HepG2 (cell line): ENCODE measurements around the gene FAM171A2. TPM values are rescaled to one million over a fixed set of nuclear protein-coding genes. Genes with fewer than 3 reads are reported as not detected.

Experiments
- DNMT1 ChIP-seq: sonication (generic); formaldehyde crosslinking; IDR thresholded peaks from 2 replicates; pipeline ENCODE4 v1.5.1; 2020; ENCODE audit warnings: mild to moderate bottlenecking, missing genetic modification reagents
- KDM2A ChIP-seq: sonication (generic); formaldehyde crosslinking; IDR thresholded peaks from 2 replicates; pipeline ENCODE4 v1.4.0; 2020; ENCODE audit warnings: low read depth, missing genetic modification reagents, borderline replicate concordance
- KLF11 ChIP-seq: IDR thresholded peaks from 2 replicates; pipeline ENCODE4 v1.6.1; 2016; ENCODE audit warnings: missing compliant biosample characterization
- LCORL ChIP-seq, 2 experiments: fragments of 450-650 bp in 1 of 2; sonication (generic) in 1 of 2; formaldehyde crosslinking in 1 of 2; IDR thresholded peaks; 2 replicates each; pipeline versions ENCODE4 v1.5.0 to v1.6.1; 2017 to 2020; ENCODE audit warnings: antibody characterized with exemption in 1 of 2, missing genetic modification reagents in 1 of 2
- MYC ChIP-seq: sonication (generic); formaldehyde crosslinking; IDR thresholded peaks from 2 replicates; pipeline ENCODE4 v1.9.0; 2021; ENCODE audit warnings: missing genetic modification reagents, borderline replicate concordance
- PITX1 ChIP-seq: sonication (generic); formaldehyde crosslinking; IDR thresholded peaks from 2 replicates; pipeline ENCODE4 v1.5.1; 2020; ENCODE audit warnings: mild to moderate bottlenecking, missing genetic modification reagents
- SNAI1 ChIP-seq: sonication (generic); formaldehyde crosslinking; IDR thresholded peaks from 2 replicates; pipeline ENCODE4 v1.5.0; 2020; ENCODE audit warnings: mild to moderate bottlenecking, missing genetic modification reagents, borderline replicate concordance
- ZFP37 ChIP-seq: sonication (generic); formaldehyde crosslinking; IDR thresholded peaks from 2 replicates; pipeline ENCODE4 v1.4.0; 2020; ENCODE audit warnings: missing genetic modification reagents, borderline replicate concordance
- ZNF558 ChIP-seq: sonication (generic); formaldehyde crosslinking; IDR thresholded peaks from 2 replicates; pipeline ENCODE4 v1.9.0; 2022; ENCODE audit warnings: mild to moderate bottlenecking, missing genetic modification reagents, borderline replicate concordance
- ZNF776 ChIP-seq: sonication (generic); formaldehyde crosslinking; IDR thresholded peaks from 2 replicates; pipeline ENCODE4 v1.4.0; 2020; ENCODE audit warnings: mild to moderate bottlenecking, missing genetic modification reagents
- ZNF788 ChIP-seq: sonication (generic); formaldehyde crosslinking; IDR thresholded peaks from 2 replicates; pipeline ENCODE4 v1.5.0; 2020; ENCODE audit warnings: mild to moderate bottlenecking, missing genetic modification reagents, borderline replicate concordance
- ZNF839 ChIP-seq: sonication (generic); formaldehyde crosslinking; IDR thresholded peaks from 2 replicates; pipeline ENCODE4 v1.4.0; 2020; ENCODE audit warnings: missing genetic modification reagents, mild to moderate bottlenecking, borderline replicate concordance
- polyA plus RNA-seq, 8 experiments: library from polyadenylated mRNA; depleted of rRNA in 3 of 8; stranded (reverse) in 7 of 8; unstranded in 1 of 8; fragments of >200 nt; fragmentation: Illumina TruSeq in 4 of 8; extraction: Trizol in 4 of 8; gene quantifications; 2 replicates each; pipeline versions ENCODE4 v1.2.1 to v1.2.3, GENCODE V29; 2011 to 2016; ENCODE audit warnings: low read depth in 4 of 8, missing spikeins in 1 of 8, mixed read lengths in 1 of 8; ENCODE audit not compliant: insufficient read depth in 1 of 8
- total RNA-seq, 5 experiments: library from RNA; depleted of rRNA; stranded (reverse); fragments of >200 nt; fragmentation: Illumina TruSeq; extraction: Trizol; gene quantifications; 2 replicates each; pipeline ENCODE4 v1.2.3, GENCODE V29; 2016; ENCODE audit warnings: low read depth in 1 of 5
- TF ChIP-seq, protein P1 (sequence below): sonication (generic); formaldehyde crosslinking; IDR thresholded peaks from 2 replicates; pipeline ENCODE4 v1.4.0; 2020; ENCODE audit warnings: missing genetic modification reagents
- TF ChIP-seq, protein P2 (sequence below): IDR thresholded peaks from 2 replicates; pipeline ENCODE4 v1.6.1; 2016
- TF ChIP-seq, protein P3 (sequence below): sonication (generic); formaldehyde crosslinking; IDR thresholded peaks from 2 replicates; pipeline ENCODE4; 2020; ENCODE audit warnings: missing genetic modification reagents, mild to moderate bottlenecking, borderline replicate concordance
- TF ChIP-seq, protein P4 (sequence below): sonication (generic); formaldehyde crosslinking; IDR thresholded peaks from 2 replicates; pipeline ENCODE4 v1.5.0; 2020; ENCODE audit warnings: mild to moderate bottlenecking, missing genetic modification reagents
- TF ChIP-seq, protein P5 (sequence below): sonication (generic); formaldehyde crosslinking; IDR thresholded peaks from 2 replicates; pipeline ENCODE4 v1.4.0; 2020; ENCODE audit warnings: mild to moderate bottlenecking, low read depth, missing genetic modification reagents

The FAM171A2 gene
- total and polyA plus RNA-seq, 2 of the 13 experiments (the other 11 are each of a cell fraction or from before 2014, with no cell fraction given) = 1.8 to 3.6 TPM

DNA sequence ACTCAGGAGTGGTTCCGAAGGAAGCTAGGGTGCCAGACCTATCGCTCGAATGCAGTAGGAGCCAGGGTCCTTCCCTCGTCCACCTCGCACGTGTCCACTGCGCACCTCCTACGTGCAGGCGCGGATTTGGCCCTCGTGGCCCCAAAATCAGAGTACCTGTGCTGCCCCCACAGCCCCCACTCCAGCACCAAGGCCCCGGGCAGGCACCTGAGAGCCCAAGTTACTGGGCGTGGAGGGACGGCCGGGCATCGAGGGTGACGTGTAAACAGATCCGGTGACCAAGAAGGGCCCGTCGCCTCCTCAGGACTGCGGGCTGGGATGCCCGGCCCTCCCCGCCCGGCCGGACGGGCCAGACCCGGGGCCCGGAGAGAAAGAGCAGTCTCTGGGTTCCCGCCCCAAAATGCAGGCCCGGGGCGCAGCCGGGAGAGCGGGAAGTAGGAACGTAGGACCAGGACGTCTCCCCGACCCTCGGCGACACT is 39.5 kb downstream of the FAM171A2 start (continued):
- TF ChIP-seq, protein P1, sequence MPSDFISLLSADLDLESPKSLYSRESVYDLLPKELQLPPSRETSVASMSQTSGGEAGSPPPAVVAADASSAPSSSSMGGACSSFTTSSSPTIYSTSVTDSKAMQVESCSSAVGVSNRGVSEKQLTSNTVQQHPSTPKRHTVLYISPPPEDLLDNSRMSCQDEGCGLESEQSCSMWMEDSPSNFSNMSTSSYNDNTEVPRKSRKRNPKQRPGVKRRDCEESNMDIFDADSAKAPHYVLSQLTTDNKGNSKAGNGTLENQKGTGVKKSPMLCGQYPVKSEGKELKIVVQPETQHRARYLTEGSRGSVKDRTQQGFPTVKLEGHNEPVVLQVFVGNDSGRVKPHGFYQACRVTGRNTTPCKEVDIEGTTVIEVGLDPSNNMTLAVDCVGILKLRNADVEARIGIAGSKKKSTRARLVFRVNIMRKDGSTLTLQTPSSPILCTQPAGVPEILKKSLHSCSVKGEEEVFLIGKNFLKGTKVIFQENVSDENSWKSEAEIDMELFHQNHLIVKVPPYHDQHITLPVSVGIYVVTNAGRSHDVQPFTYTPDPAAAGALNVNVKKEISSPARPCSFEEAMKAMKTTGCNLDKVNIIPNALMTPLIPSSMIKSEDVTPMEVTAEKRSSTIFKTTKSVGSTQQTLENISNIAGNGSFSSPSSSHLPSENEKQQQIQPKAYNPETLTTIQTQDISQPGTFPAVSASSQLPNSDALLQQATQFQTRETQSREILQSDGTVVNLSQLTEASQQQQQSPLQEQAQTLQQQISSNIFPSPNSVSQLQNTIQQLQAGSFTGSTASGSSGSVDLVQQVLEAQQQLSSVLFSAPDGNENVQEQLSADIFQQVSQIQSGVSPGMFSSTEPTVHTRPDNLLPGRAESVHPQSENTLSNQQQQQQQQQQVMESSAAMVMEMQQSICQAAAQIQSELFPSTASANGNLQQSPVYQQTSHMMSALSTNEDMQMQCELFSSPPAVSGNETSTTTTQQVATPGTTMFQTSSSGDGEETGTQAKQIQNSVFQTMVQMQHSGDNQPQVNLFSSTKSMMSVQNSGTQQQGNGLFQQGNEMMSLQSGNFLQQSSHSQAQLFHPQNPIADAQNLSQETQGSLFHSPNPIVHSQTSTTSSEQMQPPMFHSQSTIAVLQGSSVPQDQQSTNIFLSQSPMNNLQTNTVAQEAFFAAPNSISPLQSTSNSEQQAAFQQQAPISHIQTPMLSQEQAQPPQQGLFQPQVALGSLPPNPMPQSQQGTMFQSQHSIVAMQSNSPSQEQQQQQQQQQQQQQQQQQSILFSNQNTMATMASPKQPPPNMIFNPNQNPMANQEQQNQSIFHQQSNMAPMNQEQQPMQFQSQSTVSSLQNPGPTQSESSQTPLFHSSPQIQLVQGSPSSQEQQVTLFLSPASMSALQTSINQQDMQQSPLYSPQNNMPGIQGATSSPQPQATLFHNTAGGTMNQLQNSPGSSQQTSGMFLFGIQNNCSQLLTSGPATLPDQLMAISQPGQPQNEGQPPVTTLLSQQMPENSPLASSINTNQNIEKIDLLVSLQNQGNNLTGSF (CRISPR knock-in tag) = peak; percentile 10; the same call in 1 of the 2 replicates
- TF ChIP-seq, protein P2, sequence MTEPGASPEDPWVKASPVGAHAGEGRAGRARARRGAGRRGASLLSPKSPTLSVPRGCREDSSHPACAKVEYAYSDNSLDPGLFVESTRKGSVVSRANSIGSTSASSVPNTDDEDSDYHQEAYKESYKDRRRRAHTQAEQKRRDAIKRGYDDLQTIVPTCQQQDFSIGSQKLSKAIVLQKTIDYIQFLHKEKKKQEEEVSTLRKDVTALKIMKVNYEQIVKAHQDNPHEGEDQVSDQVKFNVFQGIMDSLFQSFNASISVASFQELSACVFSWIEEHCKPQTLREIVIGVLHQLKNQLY (CRISPR knock-in tag) = 0 out of 2 replicates have a peak, but pooled peaks have one; percentile 6
- TF ChIP-seq ZFP37 (CRISPR knock-in tag) (peak; percentile 14; the same call in 1 of the 2 replicates), PITX1 (CRISPR knock-in tag) (0 out of 2 replicates have a peak, but pooled peaks have one; percentile 3), SNAI1 (CRISPR knock-in tag) (no peak), ZNF558 (CRISPR knock-in tag) (peak; percentile 16; the same call in 1 of the 2 replicates), MYC (peak; percentile 39; the same call in 1 of the 2 replicates), ZNF776 (CRISPR knock-in tag) (0 out of 2 replicates have a peak, but pooled peaks have one; percentile 17), ZNF788 (CRISPR knock-in tag) (peak; percentile 74), ZNF839 (CRISPR knock-in tag) (peak; percentile 35; the same call in 1 of the 2 replicates), LCORL (IDR thresholded peaks at IDR 0.05) (no peak), LCORL (CRISPR knock-in tag; IDR thresholded peaks at IDR 0.05) (peak; percentile 83), KLF11 (CRISPR knock-in tag) (0 out of 2 replicates have a peak, but pooled peaks have one; percentile 30), KDM2A (CRISPR knock-in tag) (peak; percentile 17; the same call in 1 of the 2 replicates), DNMT1 (CRISPR knock-in tag) (no peak)
- TF ChIP-seq, protein P3, sequence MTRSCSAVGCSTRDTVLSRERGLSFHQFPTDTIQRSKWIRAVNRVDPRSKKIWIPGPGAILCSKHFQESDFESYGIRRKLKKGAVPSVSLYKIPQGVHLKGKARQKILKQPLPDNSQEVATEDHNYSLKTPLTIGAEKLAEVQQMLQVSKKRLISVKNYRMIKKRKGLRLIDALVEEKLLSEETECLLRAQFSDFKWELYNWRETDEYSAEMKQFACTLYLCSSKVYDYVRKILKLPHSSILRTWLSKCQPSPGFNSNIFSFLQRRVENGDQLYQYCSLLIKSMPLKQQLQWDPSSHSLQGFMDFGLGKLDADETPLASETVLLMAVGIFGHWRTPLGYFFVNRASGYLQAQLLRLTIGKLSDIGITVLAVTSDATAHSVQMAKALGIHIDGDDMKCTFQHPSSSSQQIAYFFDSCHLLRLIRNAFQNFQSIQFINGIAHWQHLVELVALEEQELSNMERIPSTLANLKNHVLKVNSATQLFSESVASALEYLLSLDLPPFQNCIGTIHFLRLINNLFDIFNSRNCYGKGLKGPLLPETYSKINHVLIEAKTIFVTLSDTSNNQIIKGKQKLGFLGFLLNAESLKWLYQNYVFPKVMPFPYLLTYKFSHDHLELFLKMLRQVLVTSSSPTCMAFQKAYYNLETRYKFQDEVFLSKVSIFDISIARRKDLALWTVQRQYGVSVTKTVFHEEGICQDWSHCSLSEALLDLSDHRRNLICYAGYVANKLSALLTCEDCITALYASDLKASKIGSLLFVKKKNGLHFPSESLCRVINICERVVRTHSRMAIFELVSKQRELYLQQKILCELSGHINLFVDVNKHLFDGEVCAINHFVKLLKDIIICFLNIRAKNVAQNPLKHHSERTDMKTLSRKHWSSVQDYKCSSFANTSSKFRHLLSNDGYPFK (CRISPR knock-in tag) = peak; percentile 78; the same call in 1 of the 2 replicates
- TF ChIP-seq, protein P4, sequence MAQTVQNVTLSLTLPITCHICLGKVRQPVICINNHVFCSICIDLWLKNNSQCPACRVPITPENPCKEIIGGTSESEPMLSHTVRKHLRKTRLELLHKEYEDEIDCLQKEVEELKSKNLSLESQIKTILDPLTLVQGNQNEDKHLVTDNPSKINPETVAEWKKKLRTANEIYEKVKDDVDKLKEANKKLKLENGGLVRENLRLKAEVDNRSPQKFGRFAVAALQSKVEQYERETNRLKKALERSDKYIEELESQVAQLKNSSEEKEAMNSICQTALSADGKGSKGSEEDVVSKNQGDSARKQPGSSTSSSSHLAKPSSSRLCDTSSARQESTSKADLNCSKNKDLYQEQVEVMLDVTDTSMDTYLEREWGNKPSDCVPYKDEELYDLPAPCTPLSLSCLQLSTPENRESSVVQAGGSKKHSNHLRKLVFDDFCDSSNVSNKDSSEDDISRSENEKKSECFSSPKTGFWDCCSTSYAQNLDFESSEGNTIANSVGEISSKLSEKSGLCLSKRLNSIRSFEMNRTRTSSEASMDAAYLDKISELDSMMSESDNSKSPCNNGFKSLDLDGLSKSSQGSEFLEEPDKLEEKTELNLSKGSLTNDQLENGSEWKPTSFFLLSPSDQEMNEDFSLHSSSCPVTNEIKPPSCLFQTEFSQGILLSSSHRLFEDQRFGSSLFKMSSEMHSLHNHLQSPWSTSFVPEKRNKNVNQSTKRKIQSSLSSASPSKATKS (CRISPR knock-in tag) = 0 out of 2 replicates have a peak, but pooled peaks have one; percentile 79
- TF ChIP-seq, protein P5, sequence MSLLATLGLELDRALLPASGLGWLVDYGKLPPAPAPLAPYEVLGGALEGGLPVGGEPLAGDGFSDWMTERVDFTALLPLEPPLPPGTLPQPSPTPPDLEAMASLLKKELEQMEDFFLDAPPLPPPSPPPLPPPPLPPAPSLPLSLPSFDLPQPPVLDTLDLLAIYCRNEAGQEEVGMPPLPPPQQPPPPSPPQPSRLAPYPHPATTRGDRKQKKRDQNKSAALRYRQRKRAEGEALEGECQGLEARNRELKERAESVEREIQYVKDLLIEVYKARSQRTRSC = peak; percentile 55; the same call in 1 of the 2 replicates
